Measurements from ENCODE around the gene TTLL6. TPM values are rescaled to one million over a fixed set of nuclear protein-coding genes. Genes with fewer than 3 reads are reported as not detected.

The TTLL6 gene
- total RNA-seq, 1 donor from 2014 or later = not detected

DNA sequence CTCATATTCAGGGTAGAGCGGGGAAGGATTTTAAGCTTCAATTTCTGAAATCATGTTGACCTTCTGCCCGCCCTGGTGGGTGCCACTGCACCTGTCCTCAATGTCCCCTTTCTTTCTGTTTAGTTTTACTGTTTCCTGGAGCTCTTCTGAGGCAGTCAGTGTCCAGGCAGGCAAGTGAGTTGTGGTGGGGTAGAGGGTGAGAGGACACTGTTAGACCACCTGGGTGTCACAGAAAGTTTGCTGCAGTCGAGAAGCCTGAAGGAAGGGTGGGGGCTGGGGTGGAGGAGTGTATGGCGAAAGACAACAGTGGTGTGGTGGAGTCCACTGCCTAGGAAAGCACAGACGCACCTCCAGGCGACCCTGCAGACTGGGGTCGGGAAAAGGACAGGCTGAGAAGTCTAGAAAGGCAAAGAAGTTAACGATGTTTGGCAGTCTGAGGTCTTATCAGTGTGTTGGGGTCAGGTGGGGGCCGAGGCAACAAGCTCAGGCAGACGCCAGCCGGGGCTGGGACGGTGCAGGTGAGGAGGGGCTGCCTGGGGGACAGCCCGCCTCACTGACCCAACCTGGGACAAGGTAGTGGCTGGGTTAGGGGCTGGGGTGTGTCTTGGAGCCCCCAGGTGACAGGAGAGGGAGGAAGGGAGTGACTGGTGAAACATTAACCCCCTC lies 65.2 kb downstream of the TTLL6 start:
- H3K4me1 ChIP-seq (ENCODE audit: insufficient read depth, low read length) = peaks cover 4% of the 10 kb centered on the region
- H3K79me2 ChIP-seq (ENCODE audit: insufficient read depth, low read length) = no peaks in the 10 kb centered on the region
- H3K9ac ChIP-seq (ENCODE audit: low read length) = no peak overlapping the region
- H2AFZ ChIP-seq (ENCODE audit: low read depth, low read length) = no peak overlapping the region
- H3K27me3 ChIP-seq (ENCODE audit: insufficient read depth, low read length) = peaks cover 99% of the 10 kb centered on the region
- H3K4me3 ChIP-seq (ENCODE audit: insufficient read depth, low read depth, low read length) = no peak overlapping the region
- H3K36me3 ChIP-seq (ENCODE audit: insufficient read depth, low read length) = no peaks in the 10 kb centered on the region
- Mint-ChIP-seq H3K27ac (ENCODE audit: unreplicated experiment) (no peak overlapping the region), H3K4me1 (ENCODE audit: low read depth, unreplicated experiment) (peaks cover 3% of the 10 kb centered on the region), H3K4me3 (ENCODE audit: unreplicated experiment) (no peak overlapping the region), H3K27me3 (ENCODE audit: low read depth, unreplicated experiment) (peaks cover 91% of the 10 kb centered on the region), H3K9me3 (ENCODE audit: unreplicated experiment) (peaks cover 10% of the 10 kb centered on the region), H3K36me3 (ENCODE audit: low read depth, unreplicated experiment) (peaks cover 4% of the 10 kb centered on the region)
- no peak for DNase-seq (ENCODE audit: low read depth)
- H3K27ac ChIP-seq (ENCODE audit: low read depth, low read length) = no peak overlapping the region
- peaks cover 8% of the 10 kb centered on the region for H3K9me3 ChIP-seq (ENCODE audit: insufficient read depth, low read depth, low read length)
- peaks cover 10% of the 10 kb centered on the region for H4K20me1 ChIP-seq (ENCODE audit: insufficient read depth, low read length)
- H3K4me2 ChIP-seq (ENCODE audit: low read length) = no peak overlapping the region
- FAIRE-seq = no peak
- TF ChIP-seq EZH2 (IDR thresholded peaks at IDR 0.05; ENCODE audit: insufficient read depth, low read length) = no peak
- TF ChIP-seq, protein P1, sequence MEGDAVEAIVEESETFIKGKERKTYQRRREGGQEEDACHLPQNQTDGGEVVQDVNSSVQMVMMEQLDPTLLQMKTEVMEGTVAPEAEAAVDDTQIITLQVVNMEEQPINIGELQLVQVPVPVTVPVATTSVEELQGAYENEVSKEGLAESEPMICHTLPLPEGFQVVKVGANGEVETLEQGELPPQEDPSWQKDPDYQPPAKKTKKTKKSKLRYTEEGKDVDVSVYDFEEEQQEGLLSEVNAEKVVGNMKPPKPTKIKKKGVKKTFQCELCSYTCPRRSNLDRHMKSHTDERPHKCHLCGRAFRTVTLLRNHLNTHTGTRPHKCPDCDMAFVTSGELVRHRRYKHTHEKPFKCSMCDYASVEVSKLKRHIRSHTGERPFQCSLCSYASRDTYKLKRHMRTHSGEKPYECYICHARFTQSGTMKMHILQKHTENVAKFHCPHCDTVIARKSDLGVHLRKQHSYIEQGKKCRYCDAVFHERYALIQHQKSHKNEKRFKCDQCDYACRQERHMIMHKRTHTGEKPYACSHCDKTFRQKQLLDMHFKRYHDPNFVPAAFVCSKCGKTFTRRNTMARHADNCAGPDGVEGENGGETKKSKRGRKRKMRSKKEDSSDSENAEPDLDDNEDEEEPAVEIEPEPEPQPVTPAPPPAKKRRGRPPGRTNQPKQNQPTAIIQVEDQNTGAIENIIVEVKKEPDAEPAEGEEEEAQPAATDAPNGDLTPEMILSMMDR (IDR thresholded peaks at IDR 0.05; ENCODE audit: insufficient read depth, low read depth, low read length) = no peak

DNA sequence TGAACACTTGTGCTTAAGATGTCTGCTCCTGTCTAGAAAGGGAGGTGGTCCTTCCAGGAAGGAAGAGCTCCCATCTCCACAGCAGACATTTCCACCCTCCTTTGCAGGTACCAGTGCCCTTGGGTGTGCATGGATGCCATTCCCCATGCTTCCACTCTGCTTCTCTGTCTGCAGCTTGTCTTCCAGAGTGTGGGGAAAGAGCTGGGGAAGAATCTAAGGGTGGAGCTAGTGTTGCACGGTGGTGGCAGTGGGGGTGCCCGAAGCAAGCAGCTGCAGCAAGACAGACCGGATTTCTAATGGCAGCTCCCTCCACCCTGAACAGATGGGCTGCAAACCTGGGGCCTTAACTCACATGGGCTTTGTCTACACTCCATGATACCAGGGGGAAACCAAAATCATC lies 65.9 kb downstream of the TTLL6 start:
- Histone ChIP-seq H3K4me3 (ENCODE audit: insufficient read depth, low read depth, low read length) (no peak overlapping the region), H3K79me2 (ENCODE audit: insufficient read depth, low read length) (no peaks in the 10 kb centered on the region), H3K36me3 (ENCODE audit: insufficient read depth, low read length) (no peaks in the 10 kb centered on the region), H3K9me3 (ENCODE audit: insufficient read depth, low read depth, low read length) (peaks cover 8% of the 10 kb centered on the region), H3K4me1 (ENCODE audit: insufficient read depth, low read length) (peaks cover 4% of the 10 kb centered on the region), H4K20me1 (ENCODE audit: insufficient read depth, low read length) (peaks cover 10% of the 10 kb centered on the region), H3K27ac (ENCODE audit: low read depth, low read length) (no peak overlapping the region), H3K27me3 (ENCODE audit: insufficient read depth, low read length) (peaks cover 100% of the 10 kb centered on the region), H2AFZ (ENCODE audit: low read depth, low read length) (no peak overlapping the region), H3K9ac (ENCODE audit: low read length) (no peak overlapping the region), H3K4me2 (ENCODE audit: low read length) (no peak overlapping the region)
- FAIRE-seq = no peak
- H3K36me3 Mint-ChIP-seq (ENCODE audit: low read depth, unreplicated experiment) = peaks cover 4% of the 10 kb centered on the region
- peaks cover 93% of the 10 kb centered on the region for H3K27me3 Mint-ChIP-seq (ENCODE audit: low read depth, unreplicated experiment)
- H3K9me3 Mint-ChIP-seq (ENCODE audit: unreplicated experiment) = peaks cover 10% of the 10 kb centered on the region
- H3K27ac Mint-ChIP-seq (ENCODE audit: unreplicated experiment) = no peak overlapping the region
- peak; percentile 3 for TF ChIP-seq EZH2 (IDR thresholded peaks at IDR 0.05; ENCODE audit: insufficient read depth, low read length)
- TF ChIP-seq, protein P1 (IDR thresholded peaks at IDR 0.05; ENCODE audit: insufficient read depth, low read depth, low read length) = no peak
- no peak overlapping the region for H3K4me3 Mint-ChIP-seq (ENCODE audit: unreplicated experiment)
- H3K4me1 Mint-ChIP-seq (ENCODE audit: low read depth, unreplicated experiment) = peaks cover 3% of the 10 kb centered on the region
- no peak for DNase-seq (ENCODE audit: low read depth)

Measured in astrocyte (in vitro differentiated cells and primary cell).